ENCODE results near the gene STAU1.

STAU1 gene

GRCh38 chr20:49122920-49123319 is 65.2 kb downstream of the STAU1 start:
- in situ Hi-C loops (cut with HindIII; ENCODE audit: low sequenced_read_pairs), result no loop called here
- TF ChIP-seq, protein P1, sequence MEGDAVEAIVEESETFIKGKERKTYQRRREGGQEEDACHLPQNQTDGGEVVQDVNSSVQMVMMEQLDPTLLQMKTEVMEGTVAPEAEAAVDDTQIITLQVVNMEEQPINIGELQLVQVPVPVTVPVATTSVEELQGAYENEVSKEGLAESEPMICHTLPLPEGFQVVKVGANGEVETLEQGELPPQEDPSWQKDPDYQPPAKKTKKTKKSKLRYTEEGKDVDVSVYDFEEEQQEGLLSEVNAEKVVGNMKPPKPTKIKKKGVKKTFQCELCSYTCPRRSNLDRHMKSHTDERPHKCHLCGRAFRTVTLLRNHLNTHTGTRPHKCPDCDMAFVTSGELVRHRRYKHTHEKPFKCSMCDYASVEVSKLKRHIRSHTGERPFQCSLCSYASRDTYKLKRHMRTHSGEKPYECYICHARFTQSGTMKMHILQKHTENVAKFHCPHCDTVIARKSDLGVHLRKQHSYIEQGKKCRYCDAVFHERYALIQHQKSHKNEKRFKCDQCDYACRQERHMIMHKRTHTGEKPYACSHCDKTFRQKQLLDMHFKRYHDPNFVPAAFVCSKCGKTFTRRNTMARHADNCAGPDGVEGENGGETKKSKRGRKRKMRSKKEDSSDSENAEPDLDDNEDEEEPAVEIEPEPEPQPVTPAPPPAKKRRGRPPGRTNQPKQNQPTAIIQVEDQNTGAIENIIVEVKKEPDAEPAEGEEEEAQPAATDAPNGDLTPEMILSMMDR (IDR thresholded peaks at IDR 0.05; ENCODE audit: low read depth, low read length), result no peak
- no peak overlapping the region for H3K4me3 ChIP-seq (ENCODE audit: low read depth, low read length)
- DNase-seq (ENCODE audit: low read depth, low spot score), result no peak

GRCh38 chr20:49119988-49120387 is 68.1 kb downstream of the STAU1 start:
- TF ChIP-seq, protein P1 (IDR thresholded peaks at IDR 0.05; ENCODE audit: low read depth, low read length), result no peak
- no peak for DNase-seq (ENCODE audit: low read depth, low spot score)
- in situ Hi-C loops (cut with HindIII; ENCODE audit: low sequenced_read_pairs), result no loop called here
- no peak overlapping the region for H3K4me3 ChIP-seq (ENCODE audit: low read depth, low read length)

DNA sequence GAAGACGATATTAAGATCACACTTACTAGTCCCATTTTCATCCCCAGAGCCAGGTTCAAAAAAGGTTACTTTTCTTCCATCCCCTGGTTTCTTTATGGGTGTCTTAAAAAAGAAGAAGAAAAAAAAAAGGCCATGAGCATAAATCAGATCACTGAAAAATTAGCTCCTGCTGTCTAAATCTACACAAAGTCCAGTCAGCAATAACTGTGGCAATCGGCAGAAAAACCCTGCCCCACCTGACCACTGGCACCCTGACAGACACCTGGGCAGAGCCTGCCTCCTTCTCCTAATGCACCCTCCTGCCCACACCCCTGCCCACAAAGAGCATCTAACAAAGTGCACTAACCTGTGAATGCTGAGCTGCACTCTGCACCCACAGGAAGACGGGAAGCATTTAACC is 69.8 kb downstream of the STAU1 start:
- TF ChIP-seq, protein P1 (IDR thresholded peaks at IDR 0.05; ENCODE audit: low read depth, low read length), result no peak
- in situ Hi-C loops (cut with HindIII; ENCODE audit: low sequenced_read_pairs), result no loop called here
- no peak overlapping the region for H3K4me3 ChIP-seq (ENCODE audit: low read depth, low read length)
- DNase-seq (ENCODE audit: low read depth, low spot score), result no peak

GRCh38 chr20:49115564-49115963 is 72.6 kb downstream of the STAU1 start:
- in situ Hi-C loops (cut with HindIII; ENCODE audit: low sequenced_read_pairs), result no loop called here
- DNase-seq (ENCODE audit: low read depth, low spot score), result peak; percentile 37
- no peak overlapping the region for H3K4me3 ChIP-seq (ENCODE audit: low read depth, low read length)
- TF ChIP-seq, protein P1 (IDR thresholded peaks at IDR 0.05; ENCODE audit: low read depth, low read length), result peak; percentile 24

DNA sequence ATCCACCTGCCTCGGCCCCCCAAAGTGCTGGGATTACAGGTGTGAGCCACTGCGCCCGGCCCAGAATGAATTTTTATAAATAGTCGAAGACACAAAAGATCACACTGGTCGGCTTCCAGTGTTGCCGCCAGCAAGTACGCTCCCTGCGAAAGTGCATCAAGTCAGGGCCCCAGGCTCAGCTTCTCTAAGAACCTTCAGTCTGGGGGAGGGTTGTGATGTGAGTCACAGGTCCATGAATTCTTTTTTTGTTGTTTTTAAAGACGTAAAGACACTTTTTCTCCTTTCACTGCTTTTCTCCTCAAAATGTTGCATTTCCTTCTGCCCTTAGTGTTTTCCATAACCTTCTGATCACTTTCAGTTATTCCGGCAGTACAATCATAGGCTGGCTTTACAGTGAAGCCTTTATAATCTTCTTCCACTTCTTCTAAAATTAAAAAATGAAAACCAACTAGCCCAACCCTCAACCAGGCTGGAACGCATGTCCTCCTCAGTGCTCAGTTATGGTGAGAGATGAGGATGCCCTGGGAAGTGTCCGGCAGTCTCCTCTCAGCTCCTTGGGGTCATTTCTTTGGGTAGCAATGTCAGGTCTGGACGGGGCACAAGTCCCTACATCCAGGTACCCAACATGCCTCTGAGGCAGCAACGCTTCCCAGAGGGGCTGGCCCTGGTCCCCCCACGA is 75.4 kb downstream of the STAU1 start:
- in situ Hi-C loops (cut with HindIII; ENCODE audit: low sequenced_read_pairs), result no loop called here
- DNase-seq (ENCODE audit: low read depth, low spot score), result peak; percentile 42
- no peak overlapping the region for H3K4me3 ChIP-seq (ENCODE audit: low read depth, low read length)
- TF ChIP-seq, protein P1 (IDR thresholded peaks at IDR 0.05; ENCODE audit: low read depth, low read length), result no peak

DNA sequence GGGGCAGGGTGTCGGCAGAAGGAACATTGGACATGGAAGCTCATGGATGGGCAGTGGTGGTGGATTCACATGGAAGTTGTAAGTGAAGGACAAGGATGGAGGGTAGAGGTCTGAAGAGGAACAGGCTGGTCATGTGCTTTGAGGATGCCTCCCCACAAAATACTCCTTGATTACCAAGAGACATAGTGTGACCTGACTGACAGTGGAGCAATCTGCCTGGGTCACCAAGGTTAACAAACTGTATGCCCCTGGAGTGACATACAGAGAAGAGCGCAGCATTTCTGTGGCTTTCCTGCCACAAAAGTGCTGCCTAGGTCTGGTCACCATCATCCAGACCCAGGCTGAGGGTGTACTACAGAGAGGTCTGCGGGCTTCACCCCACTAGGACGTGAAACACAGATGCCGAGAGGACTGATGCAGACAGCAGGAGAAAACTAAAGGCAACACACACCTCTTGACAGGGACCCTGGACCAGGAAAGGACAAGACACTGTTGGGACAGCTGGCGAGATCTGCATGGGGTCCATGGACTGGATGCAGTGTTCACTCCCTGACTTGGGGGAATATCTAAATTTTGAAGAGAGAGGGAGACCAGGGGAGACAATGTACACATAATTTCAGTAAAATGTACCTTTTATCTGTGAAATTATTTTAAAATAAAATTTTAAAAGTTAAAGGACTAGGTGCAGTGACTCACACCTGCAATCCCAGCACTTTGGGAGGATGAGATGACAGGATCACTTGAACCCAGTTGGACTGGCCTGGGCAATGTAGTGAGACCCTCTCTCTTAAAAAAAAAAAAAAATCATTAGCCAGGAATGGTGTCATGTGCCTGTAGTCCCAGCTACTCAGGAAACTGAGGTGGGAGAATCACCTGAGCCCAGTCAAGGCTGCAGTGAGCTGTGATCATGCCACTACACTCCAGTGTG is 77.1 kb downstream of the STAU1 start:
- TF ChIP-seq, protein P1 (IDR thresholded peaks at IDR 0.05; ENCODE audit: low read depth, low read length), result no peak
- in situ Hi-C loops (cut with HindIII; ENCODE audit: low sequenced_read_pairs), result no loop called here
- H3K4me3 ChIP-seq (ENCODE audit: low read depth, low read length), result no peak overlapping the region
- DNase-seq (ENCODE audit: low read depth, low spot score), result no peak
